Mesenchymal stem cell (in vitro differentiated cells and primary cell): ENCODE measurements around the gene SLFN12L.

Experiments used
- DNase-seq: peaks from one replicate; pipeline ENCODE4 v3.0.0-alpha.2; 2013
- H2AFZ ChIP-seq: one replicate; pipeline ENCODE4 v1.6.1; 2013; ENCODE audit warnings: low read depth, mild to moderate bottlenecking, control low read depth, inconsistent platforms, low read length, moderate library complexity
- H2AK5ac ChIP-seq: 2 replicates; pipeline ENCODE4 v1.6.1; 2013; ENCODE audit warnings: low read length, moderate library complexity, mild to moderate bottlenecking, inconsistent platforms; ENCODE audit not compliant: severe bottlenecking
- H2BK120ac ChIP-seq: one replicate; pipeline ENCODE4 v1.6.1; 2013; ENCODE audit warnings: low read depth, mild to moderate bottlenecking, inconsistent platforms, low read length, moderate library complexity
- H2BK12ac ChIP-seq, 2 experiments: one replicate each; pipeline ENCODE4 v1.6.1; 2013; ENCODE audit warnings: inconsistent platforms in 2 of 2, low read length in 2 of 2, mild to moderate bottlenecking in 2 of 2, moderate library complexity in 2 of 2, control low read depth in 1 of 2
- H2BK15ac ChIP-seq: one replicate; pipeline ENCODE4 v1.6.1; 2013; ENCODE audit warnings: mild to moderate bottlenecking, low read depth, inconsistent platforms; ENCODE audit not compliant: poor library complexity, severe bottlenecking
- H2BK5ac ChIP-seq: 2 replicates; pipeline ENCODE4 v1.6.1; 2013; ENCODE audit warnings: low read depth, mild to moderate bottlenecking, low read length, control low read depth, inconsistent platforms; ENCODE audit not compliant: poor library complexity, severe bottlenecking
- H3K14ac ChIP-seq, 2 experiments: one replicate each; pipeline ENCODE4 v1.6.1; 2013; ENCODE audit warnings: inconsistent platforms in 2 of 2, low read length in 2 of 2, control low read depth in 1 of 2, mild to moderate bottlenecking in 1 of 2, moderate library complexity in 1 of 2
- H3K18ac ChIP-seq, 2 experiments: one replicate each; pipeline ENCODE4 v1.6.1; 2013; ENCODE audit warnings: inconsistent platforms in 2 of 2, low read length in 2 of 2, control low read depth in 1 of 2, low read depth in 1 of 2, mild to moderate bottlenecking in 1 of 2
- H3K23ac ChIP-seq, 2 experiments: one replicate each; pipeline ENCODE4 v1.6.1; 2013; ENCODE audit warnings: inconsistent platforms in 2 of 2, low read length in 2 of 2, mild to moderate bottlenecking in 2 of 2, moderate library complexity in 2 of 2, control low read depth in 1 of 2
- H3K27ac ChIP-seq: 2 replicates; pipeline ENCODE4 v1.5.1; 2013; ENCODE audit warnings: mild to moderate bottlenecking, moderate library complexity, low read length, control low read depth, inconsistent platforms; ENCODE audit not compliant: poor library complexity, severe bottlenecking
- H3K27me3 ChIP-seq, 2 experiments: 2 replicates each; pipeline versions ENCODE4 v1.6.1 to v1.7.0; 2013; ENCODE audit warnings: low read length in 2 of 2, mild to moderate bottlenecking in 2 of 2, moderate library complexity in 2 of 2, control low read depth in 1 of 2, inconsistent platforms in 1 of 2; ENCODE audit not compliant: control insufficient read depth in 1 of 2, insufficient read depth in 1 of 2
- H3K36me3 ChIP-seq, 2 experiments: 2 replicates each; pipeline versions ENCODE4 v1.6.1 to v1.7.0; 2013; ENCODE audit warnings: low read length in 2 of 2, control low read depth in 1 of 2, inconsistent platforms in 1 of 2, low read depth in 1 of 2, mild to moderate bottlenecking in 1 of 2; ENCODE audit not compliant: insufficient read depth in 2 of 2, control insufficient read depth in 1 of 2
- H3K4ac ChIP-seq, 2 experiments: one replicate each; pipeline ENCODE4 v1.6.1; 2013; ENCODE audit warnings: inconsistent platforms in 2 of 2, low read length in 2 of 2, mild to moderate bottlenecking in 2 of 2, moderate library complexity in 2 of 2, control low read depth in 1 of 2, low read depth in 1 of 2
- H3K4me1 ChIP-seq: 2 replicates; pipeline ENCODE4 v1.6.1; 2013; ENCODE audit warnings: low read depth, low read length, control low read depth; ENCODE audit not compliant: control insufficient read depth, insufficient read depth
- H3K4me2 ChIP-seq: 2 replicates; pipeline ENCODE4 v1.6.1; 2013; ENCODE audit warnings: low read length, mild to moderate bottlenecking, inconsistent platforms; ENCODE audit not compliant: poor library complexity, severe bottlenecking
- H3K4me3 ChIP-seq, 2 experiments: 2 replicates each; pipeline versions ENCODE4 v1.5.1 to v1.7.0; 2013; ENCODE audit warnings: low read length in 2 of 2, mild to moderate bottlenecking in 2 of 2, control low read depth in 1 of 2, low read depth in 1 of 2; ENCODE audit not compliant: insufficient read depth in 1 of 2
- H3K79me1 ChIP-seq: replicated peaks from 2 replicates; pipeline ENCODE4 v1.6.1; 2013; ENCODE audit warnings: mild to moderate bottlenecking, control low read depth, low read length, inconsistent platforms; ENCODE audit not compliant: poor library complexity, severe bottlenecking
- H3K9ac ChIP-seq: 2 replicates; pipeline ENCODE4 v1.7.0; 2013; ENCODE audit warnings: mild to moderate bottlenecking, low read length, moderate library complexity
- H3K9me3 ChIP-seq: 2 replicates; pipeline ENCODE4 v1.7.0; 2013; ENCODE audit warnings: mild to moderate bottlenecking, low read length; ENCODE audit not compliant: control insufficient read depth
- H4K8ac ChIP-seq: one replicate; pipeline ENCODE4 v1.6.1; 2013; ENCODE audit warnings: inconsistent platforms, mild to moderate bottlenecking, low read length, moderate library complexity
- H4K91ac ChIP-seq: one replicate; pipeline ENCODE4 v1.6.1; 2013; ENCODE audit warnings: mild to moderate bottlenecking, low read length, inconsistent platforms
- WGBS: methylation state at CpG from one replicate; pipeline ENCODE4 v1.1.7; 2013; ENCODE audit warnings: mixed read lengths; 5-methylcytosine and 5-hydroxymethylcytosine counted together

The SLFN12L gene

DNA sequence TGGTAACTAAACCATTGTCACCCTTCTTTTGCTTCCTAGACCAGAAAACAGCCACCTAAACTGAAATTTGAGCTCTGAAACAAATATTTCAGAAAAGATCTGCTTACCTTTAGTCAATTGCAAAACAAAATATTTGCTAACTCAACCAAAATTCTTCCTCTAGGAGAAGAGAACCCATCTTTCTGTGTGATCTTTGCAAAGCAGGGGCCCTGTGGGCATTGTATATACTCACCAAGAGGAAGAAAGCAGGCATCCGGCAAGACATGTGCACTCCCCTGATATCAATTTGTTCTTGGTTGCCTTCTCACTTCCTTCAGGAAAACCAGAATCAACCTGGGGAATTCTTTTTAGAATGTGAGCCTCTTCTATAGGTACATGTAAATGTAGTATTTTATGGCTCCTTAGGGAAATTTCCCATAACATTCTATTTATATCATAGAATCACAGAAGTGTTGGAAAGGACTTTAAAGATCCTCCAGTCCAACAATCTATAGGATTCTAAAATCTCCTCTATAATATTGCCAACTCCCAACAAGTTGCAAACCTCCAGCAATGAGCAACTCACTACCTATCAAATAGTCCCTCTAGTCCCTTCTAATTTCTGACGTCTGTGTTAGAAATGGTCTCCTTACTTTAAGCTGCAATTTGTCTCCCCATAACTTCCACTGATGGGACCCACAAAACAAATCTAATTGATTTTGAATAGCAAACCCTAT lies 22.2 kb upstream of the SLFN12L start:
- H2BK120ac ChIP-seq: no peak overlapping the region
- no peak overlapping the region for H2AK5ac ChIP-seq
- no peak overlapping the region for H4K8ac ChIP-seq
- no peak overlapping the region for H3K9ac ChIP-seq
- no peak overlapping the region for H3K27ac ChIP-seq
- H4K91ac ChIP-seq: no peak overlapping the region
- 94% methylated on average over 1 of the region's 2 CpGs for WGBS
- H2BK15ac ChIP-seq: no peak overlapping the region
- H3K14ac ChIP-seq: no peak overlapping the region
- H3K79me1 ChIP-seq: no peaks in the 10 kb centered on the region
- peaks cover 20% of the 10 kb centered on the region in 2 experiments for H3K27me3 ChIP-seq
- no peak for DNase-seq
- H3K4me3 ChIP-seq: no peak overlapping the region
- H3K4me2 ChIP-seq: no peak overlapping the region
- H3K4me1 ChIP-seq: no peaks in the 10 kb centered on the region
- no peak overlapping the region for H3K18ac ChIP-seq
- H2BK5ac ChIP-seq: no peak overlapping the region
- H3K4ac ChIP-seq: no peak overlapping the region
- H3K23ac ChIP-seq: no peak overlapping the region
- H3K36me3 ChIP-seq: no peaks in the 10 kb centered on the region
- no peak overlapping the region for H2BK12ac ChIP-seq
- no peaks in the 10 kb centered on the region for H3K9me3 ChIP-seq
- no peak overlapping the region for H2AFZ ChIP-seq

DNA sequence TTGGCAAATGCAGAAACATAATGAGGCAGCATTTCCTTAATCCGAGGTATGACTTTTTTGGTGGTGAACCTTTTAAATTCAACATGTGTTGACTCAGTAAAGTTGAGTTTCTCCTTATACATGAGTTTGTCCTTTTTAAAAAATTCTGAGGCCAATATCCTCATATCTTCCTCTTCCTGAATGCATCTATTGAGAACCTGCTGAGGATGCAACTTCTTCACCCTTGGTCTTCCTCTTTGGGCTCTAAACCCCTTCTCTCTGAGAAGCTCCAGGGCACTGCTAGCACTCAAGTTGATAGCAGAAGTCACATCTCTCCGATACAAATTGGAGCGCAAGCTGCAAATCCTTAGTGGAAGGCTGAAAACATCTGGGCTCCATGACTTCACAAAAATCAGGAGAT lies 19.9 kb upstream of the SLFN12L start:
- H2BK5ac ChIP-seq: no peak overlapping the region
- no peak overlapping the region for H2BK12ac ChIP-seq
- no peak overlapping the region for H2BK120ac ChIP-seq
- DNase-seq: no peak
- no peak overlapping the region for H4K91ac ChIP-seq
- no peaks in the 10 kb centered on the region for H3K79me1 ChIP-seq
- no peak overlapping the region for H3K27ac ChIP-seq
- no peak overlapping the region for H3K4me3 ChIP-seq
- H3K18ac ChIP-seq: no peak overlapping the region
- H3K14ac ChIP-seq: no peak overlapping the region
- H2BK15ac ChIP-seq: no peak overlapping the region
- H2AK5ac ChIP-seq: no peak overlapping the region
- no peak overlapping the region for H3K23ac ChIP-seq
- no peaks in the 10 kb centered on the region for H3K9me3 ChIP-seq
- H3K36me3 ChIP-seq: no peaks in the 10 kb centered on the region
- peaks cover 31% of the 10 kb centered on the region in 2 experiments for H3K27me3 ChIP-seq
- H3K4ac ChIP-seq: no peak overlapping the region
- H3K9ac ChIP-seq: no peak overlapping the region
- no peak overlapping the region for H3K4me2 ChIP-seq
- WGBS: 100% methylated on average over 2 of the region's 3 CpGs
- no peaks in the 10 kb centered on the region for H3K4me1 ChIP-seq
- no peak overlapping the region for H2AFZ ChIP-seq
- no peak overlapping the region for H4K8ac ChIP-seq

DNA sequence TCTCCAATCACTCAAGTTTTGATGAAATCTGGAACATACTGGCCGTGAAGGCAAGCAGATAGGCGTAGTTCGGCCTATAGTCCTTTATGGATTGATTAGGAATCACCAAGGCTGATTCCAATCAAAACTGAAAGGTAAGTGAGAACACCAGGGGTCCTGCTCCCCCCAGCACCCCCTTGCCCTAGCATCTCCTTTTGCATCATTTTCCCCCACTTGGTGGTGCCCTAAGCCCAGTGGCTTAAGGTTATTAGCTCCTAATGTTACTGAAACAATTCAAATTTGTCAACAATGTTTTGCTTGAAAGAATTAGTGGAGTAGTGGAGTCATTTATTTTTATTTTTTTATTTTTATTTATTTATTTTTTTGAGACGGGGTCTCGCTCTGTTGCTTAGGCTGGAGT lies 18.2 kb upstream of the SLFN12L start:
- Histone ChIP-seq H2BK15ac (no peak overlapping the region), H3K23ac (no peak overlapping the region), H3K36me3 (no peaks in the 10 kb centered on the region), H2BK12ac (no peak overlapping the region), H2BK5ac (no peak overlapping the region), H2AFZ (no peak overlapping the region), H3K79me1 (no peaks in the 10 kb centered on the region), H2BK120ac (no peak overlapping the region), H3K27me3 (peaks cover 31 to 39% of the 10 kb centered on the region in 2 experiments), H4K8ac (no peak overlapping the region), H3K9ac (no peak overlapping the region), H3K14ac (no peak overlapping the region), H3K9me3 (no peaks in the 10 kb centered on the region), H3K27ac (no peak overlapping the region), H3K4me1 (no peaks in the 10 kb centered on the region), H3K4me3 (no peak overlapping the region), H2AK5ac (no peak overlapping the region), H3K18ac (no peak overlapping the region), H3K4ac (no peak overlapping the region), H3K4me2 (no peak overlapping the region), H4K91ac (no peak overlapping the region)
- DNase-seq: no peak
- 96% methylated on average over 3 of the region's 5 CpGs for WGBS

DNA sequence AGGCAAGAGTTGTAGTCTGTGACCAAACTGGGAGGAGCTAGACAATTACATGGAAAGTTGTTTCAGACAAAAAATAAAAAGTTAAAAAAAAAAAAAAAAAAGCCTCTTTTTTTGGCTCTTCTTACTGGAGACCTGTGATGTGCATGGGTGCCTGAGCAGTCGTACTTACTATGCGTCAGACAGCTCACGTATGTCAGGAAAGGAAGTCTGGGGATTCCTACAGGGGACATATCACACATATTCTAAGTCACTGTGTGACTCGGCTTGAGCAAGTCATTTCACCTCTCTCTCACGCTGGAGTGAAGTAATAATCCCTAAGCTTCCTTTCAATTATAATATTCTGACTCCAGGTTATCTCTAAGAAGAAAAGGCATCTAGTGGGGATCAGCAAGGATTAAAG lies 17.2 kb upstream of the SLFN12L start:
- Histone ChIP-seq H3K4ac (no peak overlapping the region), H4K91ac (no peak overlapping the region), H4K8ac (no peak overlapping the region), H3K36me3 (no peaks in the 10 kb centered on the region), H3K4me2 (no peak overlapping the region), H3K27me3 (peaks cover 34 to 44% of the 10 kb centered on the region in 2 experiments), H3K4me3 (no peak overlapping the region), H2BK5ac (no peak overlapping the region), H3K79me1 (no peaks in the 10 kb centered on the region), H2AK5ac (no peak overlapping the region), H3K9me3 (no peaks in the 10 kb centered on the region), H2BK15ac (no peak overlapping the region), H3K27ac (no peak overlapping the region), H2BK120ac (no peak overlapping the region), H3K9ac (no peak overlapping the region), H2BK12ac (no peak overlapping the region), H3K23ac (no peak overlapping the region), H2AFZ (no peak overlapping the region), H3K14ac (no peak overlapping the region), H3K18ac (no peak overlapping the region), H3K4me1 (no peaks in the 10 kb centered on the region)
- DNase-seq: no peak
- 95% methylated on average over 3 of the region's 5 CpGs for WGBS
